Mucosa of gallbladder (tissue), 1 donor: Measurements from ENCODE around the gene MGAT5. TPM values are rescaled to one million over a fixed set of nuclear protein-coding genes. Genes with fewer than 3 reads are reported as not detected.
"Not testable (repeated sequence)": the region's sequence is repeated elsewhere in the genome, so short reads cannot be mapped to it uniquely, and the experiment has no call there.

Source experiments
- DNase-seq: peaks from one replicate; pipeline ENCODE4 v3.0.0-alpha.2; 2020; ENCODE audit warnings: low spot score
- total RNA-seq: library from RNA; stranded (reverse); gene quantifications from one replicate; pipeline ENCODE4 v1.2.1, GENCODE V29; 2021
- donor health status: DM: no; HTN: no; CAD: no.

MGAT5 gene
- total RNA-seq, 1 donor from 2014 or later, result 152 TPM

GRCh38 chr2:134279417-134279816, 25.5 kb downstream of the MGAT5 start:
- no peak for DNase-seq

- DNase-seq, result no peak
Observed at GRCh38 chr2:134280231-134280630, 26.4 kb downstream of the MGAT5 start.

GRCh38 chr2:134280726-134281125, 26.9 kb downstream of the MGAT5 start:
- no peak for DNase-seq

- no peak for DNase-seq
Observed at GRCh38 chr2:134281815-134282419, 28.0 kb downstream of the MGAT5 start.

- DNase-seq, result no peak
Observed at GRCh38 chr2:134282629-134283400, 28.9 kb downstream of the MGAT5 start.

- no peak for DNase-seq
Observed at GRCh38 chr2:134283661-134284060, 29.8 kb downstream of the MGAT5 start.

- no peak for DNase-seq
Observed at GRCh38 chr2:134284119-134284670, 30.3 kb downstream of the MGAT5 start.

- no peak for DNase-seq
Observed at GRCh38 chr2:134287323-134287722, 33.5 kb downstream of the MGAT5 start.

- DNase-seq, result no peak
Observed at GRCh38 chr2:134288814-134289213, 34.9 kb downstream of the MGAT5 start.

GRCh38 chr2:134289225-134289624, 35.4 kb downstream of the MGAT5 start:
- no peak for DNase-seq

GRCh38 chr2:134290358-134290757, 36.5 kb downstream of the MGAT5 start:
- no peak for DNase-seq

- DNase-seq, result no peak
Observed at GRCh38 chr2:134292514-134292913, 38.6 kb downstream of the MGAT5 start.

- no peak for DNase-seq
Observed at GRCh38 chr2:134293719-134294537, 40.1 kb downstream of the MGAT5 start.

- not testable (repeated sequence) for DNase-seq
Observed at GRCh38 chr2:134294598-134294997, 40.7 kb downstream of the MGAT5 start.

- DNase-seq, result no peak
Observed at GRCh38 chr2:134295441-134295840, 41.6 kb downstream of the MGAT5 start.

GRCh38 chr2:134296301-134296700, 42.4 kb downstream of the MGAT5 start:
- no peak for DNase-seq

GRCh38 chr2:134299334-134299733, 45.5 kb downstream of the MGAT5 start:
- no peak for DNase-seq

- DNase-seq, result no peak
Observed at GRCh38 chr2:134300585-134300984, 46.7 kb downstream of the MGAT5 start.

- DNase-seq, result no peak
Observed at GRCh38 chr2:134301099-134301927, 47.4 kb downstream of the MGAT5 start.

- DNase-seq, result no peak
Observed at GRCh38 chr2:134301928-134302260, 48.0 kb downstream of the MGAT5 start.

GRCh38 chr2:134304394-134305108, 50.7 kb downstream of the MGAT5 start:
- DNase-seq, result no peak
